ENCODE measurements around the gene TJP2.

- TF ChIP-seq CTCF (IDR thresholded peaks at IDR 0.05) (no peak), EZH2phosphoT487 (IDR thresholded peaks at IDR 0.05) (no peak), EZH2 (IDR thresholded peaks at IDR 0.05) (no peak)
These were observed 763 bp downstream of the TJP2 start for GRCh38 chr9:69174616-69175463.

Data from neural progenitor cell (in vitro differentiated cells).